ENCODE measurements around the gene TBC1D32.

- TF ChIP-seq POLR2A (IDR thresholded peaks at IDR 0.05; ENCODE audit: low read length), result no peak
- TF ChIP-seq GATA1 (IDR thresholded peaks at IDR 0.05; ENCODE audit: low read depth, low read length), result no peak
Observed at GRCh38 chr6:121383478-121383877, 49.2 kb upstream of the TBC1D32 start.
